Parathyroid adenoma (tissue), 2 donors: Measurements from ENCODE around the gene RPS6KC1.

ENCODE experiments used
- H2AFZ ChIP-seq: fragments of 300-600 bp; sonication (generic); one replicate; pipeline ENCODE4 v1.7.0; 2017; ENCODE audit warnings: antibody characterized with exemption, mild to moderate bottlenecking
- H3K27ac ChIP-seq: fragments of 300-600 bp; sonication (generic); one replicate; pipeline ENCODE4 v1.7.0; 2017
- H3K27me3 ChIP-seq: fragments of 300-600 bp; sonication (generic); one replicate; pipeline ENCODE4 v1.7.0; 2017; ENCODE audit warnings: low read length; ENCODE audit not compliant: control insufficient read depth, insufficient read depth
- H3K36me3 ChIP-seq: fragments of 300-600 bp; sonication (generic); one replicate; pipeline ENCODE4 v1.7.0; 2017; ENCODE audit warnings: low read length; ENCODE audit not compliant: control insufficient read depth, insufficient read depth
- H3K4me1 ChIP-seq: fragments of 300-600 bp; sonication (generic); one replicate; pipeline ENCODE4 v1.7.0; 2017; ENCODE audit warnings: control low read depth
- H3K4me2 ChIP-seq: fragments of 300-600 bp; sonication (generic); one replicate; pipeline ENCODE4 v1.7.0; 2017; ENCODE audit warnings: low read length
- H3K4me3 ChIP-seq: fragments of 300-600 bp; sonication (generic); one replicate; pipeline ENCODE4 v1.7.0; 2017; ENCODE audit warnings: low read depth, low read length
- H3K79me2 ChIP-seq: fragments of 300-600 bp; sonication (generic); one replicate; pipeline ENCODE4 v1.7.0; 2017; ENCODE audit warnings: control low read depth
- H3K9ac ChIP-seq: fragments of 300-600 bp; sonication (generic); one replicate; pipeline ENCODE4 v1.7.0; 2017; ENCODE audit warnings: mild to moderate bottlenecking
- H3K9me3 ChIP-seq: fragments of 300-600 bp; sonication (generic); one replicate; pipeline ENCODE4 v1.7.0; 2017; ENCODE audit warnings: low read length; ENCODE audit not compliant: control insufficient read depth
- TF ChIP-seq, protein P1 (sequence below): fragments of 300-600 bp; sonication (generic); IDR thresholded peaks from one replicate; pipeline ENCODE4 v1.7.0; 2017; ENCODE audit warnings: antibody characterized with exemption, mild to moderate bottlenecking
- donor health status: primary hyperparathyroidism.

Gene RPS6KC1

DNA sequence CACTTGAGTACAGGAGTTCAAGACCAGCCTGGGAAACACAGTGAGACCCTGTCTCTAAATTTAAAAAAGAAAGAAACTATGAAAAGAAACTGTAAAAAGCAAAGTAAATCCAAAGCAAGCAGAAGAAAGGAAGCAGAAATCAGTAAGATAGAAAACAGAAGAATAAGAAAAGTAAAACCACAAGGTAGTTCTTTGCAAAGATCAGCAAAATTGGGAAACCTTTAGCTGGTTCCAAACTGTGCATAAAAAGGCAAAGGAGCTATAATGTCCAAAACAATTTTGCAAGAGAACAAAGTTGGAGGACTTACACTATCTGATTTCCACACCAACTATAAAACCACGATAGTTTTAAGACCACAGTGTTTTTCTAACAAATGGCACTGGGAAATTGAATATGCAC is 218.8 kb downstream of the RPS6KC1 start:
- Histone ChIP-seq H3K9ac (no peak overlapping the region), H3K27me3 (no peaks in the 10 kb centered on the region), H3K27ac (no peak overlapping the region), H2AFZ (no peak overlapping the region), H3K36me3 (no peaks in the 10 kb centered on the region), H3K4me2 (no peak overlapping the region), H3K79me2 (no peaks in the 10 kb centered on the region), H3K9me3 (no peaks in the 10 kb centered on the region), H3K4me1 (no peaks in the 10 kb centered on the region), H3K4me3 (no peak overlapping the region)
- TF ChIP-seq, protein P1, sequence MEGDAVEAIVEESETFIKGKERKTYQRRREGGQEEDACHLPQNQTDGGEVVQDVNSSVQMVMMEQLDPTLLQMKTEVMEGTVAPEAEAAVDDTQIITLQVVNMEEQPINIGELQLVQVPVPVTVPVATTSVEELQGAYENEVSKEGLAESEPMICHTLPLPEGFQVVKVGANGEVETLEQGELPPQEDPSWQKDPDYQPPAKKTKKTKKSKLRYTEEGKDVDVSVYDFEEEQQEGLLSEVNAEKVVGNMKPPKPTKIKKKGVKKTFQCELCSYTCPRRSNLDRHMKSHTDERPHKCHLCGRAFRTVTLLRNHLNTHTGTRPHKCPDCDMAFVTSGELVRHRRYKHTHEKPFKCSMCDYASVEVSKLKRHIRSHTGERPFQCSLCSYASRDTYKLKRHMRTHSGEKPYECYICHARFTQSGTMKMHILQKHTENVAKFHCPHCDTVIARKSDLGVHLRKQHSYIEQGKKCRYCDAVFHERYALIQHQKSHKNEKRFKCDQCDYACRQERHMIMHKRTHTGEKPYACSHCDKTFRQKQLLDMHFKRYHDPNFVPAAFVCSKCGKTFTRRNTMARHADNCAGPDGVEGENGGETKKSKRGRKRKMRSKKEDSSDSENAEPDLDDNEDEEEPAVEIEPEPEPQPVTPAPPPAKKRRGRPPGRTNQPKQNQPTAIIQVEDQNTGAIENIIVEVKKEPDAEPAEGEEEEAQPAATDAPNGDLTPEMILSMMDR = no peak

- no peak overlapping the region for H3K27ac ChIP-seq
- no peaks in the 10 kb centered on the region for H3K36me3 ChIP-seq
- H3K4me1 ChIP-seq = no peaks in the 10 kb centered on the region
- no peaks in the 10 kb centered on the region for H3K9me3 ChIP-seq
- TF ChIP-seq, protein P1 = no peak
- no peak overlapping the region for H3K4me2 ChIP-seq
- H3K79me2 ChIP-seq = no peaks in the 10 kb centered on the region
- no peak overlapping the region for H3K4me3 ChIP-seq
- no peaks in the 10 kb centered on the region for H3K27me3 ChIP-seq
- H3K9ac ChIP-seq = no peak overlapping the region
- no peak overlapping the region for H2AFZ ChIP-seq
Measured at GRCh38 chr1:213273546-213273945, 222.5 kb downstream of the RPS6KC1 start.

- TF ChIP-seq, protein P1 = no peak
- H3K27ac ChIP-seq = no peak overlapping the region
- no peak overlapping the region for H3K9ac ChIP-seq
- no peaks in the 10 kb centered on the region for H3K4me1 ChIP-seq
- H3K79me2 ChIP-seq = no peaks in the 10 kb centered on the region
- no peak overlapping the region for H2AFZ ChIP-seq
- H3K4me2 ChIP-seq = no peak overlapping the region
- H3K36me3 ChIP-seq = no peaks in the 10 kb centered on the region
- H3K4me3 ChIP-seq = no peak overlapping the region
- H3K27me3 ChIP-seq = no peaks in the 10 kb centered on the region
- no peaks in the 10 kb centered on the region for H3K9me3 ChIP-seq
Measured at GRCh38 chr1:213274140-213274539, 223.1 kb downstream of the RPS6KC1 start.

- Histone ChIP-seq H3K9me3 (no peaks in the 10 kb centered on the region), H3K27ac (no peak overlapping the region), H3K79me2 (no peaks in the 10 kb centered on the region), H2AFZ (no peak overlapping the region), H3K4me3 (no peak overlapping the region), H3K9ac (no peak overlapping the region), H3K4me2 (no peak overlapping the region), H3K4me1 (no peaks in the 10 kb centered on the region), H3K36me3 (no peaks in the 10 kb centered on the region), H3K27me3 (no peaks in the 10 kb centered on the region)
- TF ChIP-seq, protein P1 = no peak
Measured at GRCh38 chr1:213275293-213275692, 224.3 kb downstream of the RPS6KC1 start.

DNA sequence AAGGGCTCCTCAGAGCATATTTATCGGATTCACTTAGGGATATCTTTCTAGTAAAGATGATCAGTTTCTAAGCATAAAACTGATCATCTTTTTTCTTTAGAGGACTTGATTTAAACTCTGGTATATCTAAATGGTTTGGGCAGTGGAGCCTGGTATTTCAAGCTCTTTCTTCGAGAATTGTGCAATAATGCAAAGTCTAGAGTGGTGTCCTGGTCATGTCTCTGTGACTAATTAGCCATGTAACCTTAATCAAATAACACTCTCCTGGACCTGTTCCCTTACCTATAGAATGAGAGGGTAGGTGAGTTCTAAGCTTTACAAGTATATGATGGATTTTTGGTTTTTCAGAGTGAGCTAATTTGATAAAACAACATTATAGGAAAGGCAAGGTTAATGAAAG is 225.2 kb downstream of the RPS6KC1 start:
- Histone ChIP-seq H3K9ac (no peak overlapping the region), H3K4me2 (no peak overlapping the region), H2AFZ (no peak overlapping the region), H3K27ac (no peak overlapping the region), H3K79me2 (no peaks in the 10 kb centered on the region), H3K27me3 (no peaks in the 10 kb centered on the region), H3K9me3 (no peaks in the 10 kb centered on the region), H3K36me3 (no peaks in the 10 kb centered on the region), H3K4me1 (no peaks in the 10 kb centered on the region), H3K4me3 (no peak overlapping the region)
- TF ChIP-seq, protein P1 = no peak
